Naive B cell (primary cell): ENCODE measurements around the gene PDIA2. TPM values are rescaled to one million over a fixed set of nuclear protein-coding genes. Genes with fewer than 3 reads are reported as not detected.
"Not testable (repeated sequence)": the region's sequence is repeated elsewhere in the genome, so short reads cannot be mapped to it uniquely, and the experiment has no call there.

Source experiments
- ATAC-seq, 2 donors: fragments of 150-1000 bp; cut with Tn5 transposase; 2 replicates each; pipeline ENCODE4 v1.10.0; 2021; ENCODE audit warnings: low read depth in 2 of 2, mild to moderate bottlenecking in 2 of 2, moderate library complexity in 2 of 2
- DNase-seq: peaks from one replicate; pipeline ENCODE4 v3.0.0; 2022
- H3K27ac Mint-ChIP-seq, 6 donors: one replicate each; pipeline ENCODE4 v1.8.0; 2020 to 2022; ENCODE audit warnings: mild to moderate bottlenecking in 6 of 6, mixed read lengths in 6 of 6, moderate library complexity in 5 of 6, inconsistent platforms in 2 of 6
- H3K27me3 Mint-ChIP-seq, 3 donors: one replicate each; pipeline ENCODE4 v1.8.0; 2021 to 2022; ENCODE audit warnings: mixed read lengths in 3 of 3, mild to moderate bottlenecking in 1 of 3
- H3K36me3 Mint-ChIP-seq, 2 donors: one replicate each; pipeline ENCODE4 v1.8.0; 2020 to 2022; ENCODE audit warnings: mixed read lengths in 2 of 2, inconsistent platforms in 1 of 2, mild to moderate bottlenecking in 1 of 2
- H3K4me1 Mint-ChIP-seq, 3 donors: one replicate each; pipeline ENCODE4 v1.8.0; 2020 to 2022; ENCODE audit warnings: mixed read lengths in 3 of 3, inconsistent platforms in 1 of 3, mild to moderate bottlenecking in 1 of 3, moderate library complexity in 1 of 3
- H3K4me3 Mint-ChIP-seq, 8 donors: one replicate each; pipeline ENCODE4 v1.8.0; 2020 to 2022; ENCODE audit warnings: mild to moderate bottlenecking in 8 of 8, mixed read lengths in 8 of 8, moderate library complexity in 8 of 8, inconsistent platforms in 2 of 8
- H3K9me3 Mint-ChIP-seq, 7 donors: one replicate each; pipeline ENCODE4 v1.8.0; 2020 to 2022; ENCODE audit warnings: mixed read lengths in 7 of 7, mild to moderate bottlenecking in 5 of 7, inconsistent platforms in 2 of 7, moderate library complexity in 1 of 7
- polyA plus RNA-seq, 6 donors: library from polyadenylated mRNA; unstranded; fragments of 300-500 nt; fragmentation: Illumina TruSeq; gene quantifications; one replicate each; pipeline ENCODE4 v1.2.3, GENCODE V29; 2021; ENCODE audit warnings: low read depth in 6 of 6

Gene PDIA2
- polyA plus RNA-seq, 6 donors from 2014 or later, result not detected

- no peaks in the 10 kb centered on the region for H3K36me3 Mint-ChIP-seq
- H3K9me3 Mint-ChIP-seq, result no peaks in the 10 kb centered on the region
- no peak for ATAC-seq
- DNase-seq, result no peak
- peak overlapping the region; percentile 24 to 96 (median 92) for H3K27ac Mint-ChIP-seq
- H3K27me3 Mint-ChIP-seq, result no peaks in the 10 kb centered on the region
- H3K4me3 Mint-ChIP-seq, result peak overlapping the region in 4 of 8 donors; percentile 59 to 83 (median 75)
- peaks cover 41 to 69% (median 50%) of the 10 kb centered on the region in 3 donors for H3K4me1 Mint-ChIP-seq
Observed at GRCh38 chr16:322476-323143, 39.6 kb downstream of the PDIA2 start.

DNA sequence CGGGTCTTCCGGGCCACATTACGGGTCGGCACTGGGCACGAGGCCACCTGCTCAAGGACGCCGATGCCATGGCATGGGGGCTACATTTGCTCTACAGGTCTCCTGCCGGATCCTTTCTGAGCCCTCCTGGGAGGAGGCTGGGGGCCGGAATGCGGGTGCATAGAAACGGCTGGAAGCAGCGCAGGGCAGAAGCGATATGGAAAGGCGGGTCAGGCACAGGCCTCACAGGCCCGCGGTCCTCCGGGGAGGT lies 41.2 kb downstream of the PDIA2 start:
- no peak for ATAC-seq
- no peak for DNase-seq
- H3K27me3 Mint-ChIP-seq, result no peaks in the 10 kb centered on the region

DNA sequence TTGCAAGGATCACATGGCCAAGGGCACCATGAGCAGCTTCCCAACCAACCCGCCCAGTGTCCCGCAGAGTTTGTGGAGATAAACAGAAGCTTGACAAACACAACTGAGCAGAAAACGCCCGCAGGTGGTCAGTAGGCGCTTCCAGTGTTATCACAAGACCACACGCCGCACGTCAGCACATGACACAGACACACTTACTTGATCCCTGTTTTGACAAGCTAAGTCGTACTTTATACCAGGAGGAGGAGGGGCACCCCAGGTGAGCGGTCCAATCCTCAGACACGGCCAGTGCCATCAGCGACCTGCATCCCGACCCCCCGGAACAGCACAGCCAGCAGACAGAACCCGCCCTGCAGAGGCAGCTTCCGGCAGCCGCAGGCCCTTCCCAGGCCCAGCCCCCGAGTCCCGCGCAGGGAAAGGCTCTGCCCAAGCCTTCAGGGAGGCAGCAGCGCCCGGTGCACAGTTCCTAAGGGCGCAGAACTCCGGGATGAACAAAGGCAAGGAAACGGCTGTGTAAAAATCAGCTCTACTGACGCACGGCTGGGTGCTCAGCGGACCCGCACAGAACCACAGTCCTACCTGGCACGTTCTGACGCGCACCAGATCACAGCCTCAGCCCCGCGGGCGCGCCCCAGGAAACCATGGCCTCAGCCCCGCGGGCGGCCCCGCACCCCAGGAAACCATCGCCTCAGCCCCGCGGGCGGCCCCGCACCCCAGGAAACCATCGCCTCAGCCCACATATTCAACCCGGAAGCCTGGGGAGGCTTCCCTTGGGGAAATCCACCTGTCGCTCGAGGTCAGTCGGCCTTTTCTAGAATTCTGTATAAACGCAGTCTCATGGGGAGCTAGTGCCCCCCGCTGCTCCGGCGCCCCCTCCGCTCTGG lies 41.7 kb downstream of the PDIA2 start:
- Mint-ChIP-seq H3K4me1 (peaks cover 33 to 55% (median 41%) of the 10 kb centered on the region in 3 donors), H3K4me3 (peak overlapping the region; percentile 79 to 92 (median 86)), H3K36me3 (no peaks in the 10 kb centered on the region), H3K9me3 (no peaks in the 10 kb centered on the region), H3K27me3 (no peaks in the 10 kb centered on the region), H3K27ac (peak overlapping the region; percentile 90 to 98 (median 94))
- peak; percentile 90 to 92 for ATAC-seq
- peak; percentile 87 for DNase-seq

More for the DNA sequence above, 41.2 kb downstream of the PDIA2 start:
- peaks cover 35 to 57% (median 45%) of the 10 kb centered on the region in 3 donors for H3K4me1 Mint-ChIP-seq
- no peaks in the 10 kb centered on the region for H3K36me3 Mint-ChIP-seq
- peak overlapping the region; percentile 79 to 92 (median 86) for H3K4me3 Mint-ChIP-seq
- H3K9me3 Mint-ChIP-seq, result no peaks in the 10 kb centered on the region
- peak overlapping the region; percentile 90 to 98 (median 94) for H3K27ac Mint-ChIP-seq

GRCh38 chr16:325375-326145 lies 42.6 kb downstream of the PDIA2 start:
- no peaks in the 10 kb centered on the region for H3K36me3 Mint-ChIP-seq
- DNase-seq (no peak), ATAC-seq (no peak)
- H3K4me1 Mint-ChIP-seq, result peaks cover 33 to 54% (median 41%) of the 10 kb centered on the region in 3 donors
- H3K27me3 Mint-ChIP-seq, result no peaks in the 10 kb centered on the region
- peak overlapping the region; percentile 79 to 92 (median 86) for H3K4me3 Mint-ChIP-seq
- H3K27ac Mint-ChIP-seq, result peak overlapping the region in 5 of 6 donors; percentile 90 to 98 (median 96)
- no peaks in the 10 kb centered on the region for H3K9me3 Mint-ChIP-seq

GRCh38 chr16:330741-331140 lies 47.8 kb downstream of the PDIA2 start:
- no peak overlapping the region for H3K4me3 Mint-ChIP-seq
- DNase-seq, result no peak
- peaks cover 28 to 45% (median 33%) of the 10 kb centered on the region in 3 donors for H3K4me1 Mint-ChIP-seq
- no peaks in the 10 kb centered on the region for H3K36me3 Mint-ChIP-seq
- H3K27me3 Mint-ChIP-seq, result no peaks in the 10 kb centered on the region
- peak overlapping the region in 2 of 6 donors; percentile 30 to 47 for H3K27ac Mint-ChIP-seq
- H3K9me3 Mint-ChIP-seq, result no peaks in the 10 kb centered on the region
- no peak for ATAC-seq

DNA sequence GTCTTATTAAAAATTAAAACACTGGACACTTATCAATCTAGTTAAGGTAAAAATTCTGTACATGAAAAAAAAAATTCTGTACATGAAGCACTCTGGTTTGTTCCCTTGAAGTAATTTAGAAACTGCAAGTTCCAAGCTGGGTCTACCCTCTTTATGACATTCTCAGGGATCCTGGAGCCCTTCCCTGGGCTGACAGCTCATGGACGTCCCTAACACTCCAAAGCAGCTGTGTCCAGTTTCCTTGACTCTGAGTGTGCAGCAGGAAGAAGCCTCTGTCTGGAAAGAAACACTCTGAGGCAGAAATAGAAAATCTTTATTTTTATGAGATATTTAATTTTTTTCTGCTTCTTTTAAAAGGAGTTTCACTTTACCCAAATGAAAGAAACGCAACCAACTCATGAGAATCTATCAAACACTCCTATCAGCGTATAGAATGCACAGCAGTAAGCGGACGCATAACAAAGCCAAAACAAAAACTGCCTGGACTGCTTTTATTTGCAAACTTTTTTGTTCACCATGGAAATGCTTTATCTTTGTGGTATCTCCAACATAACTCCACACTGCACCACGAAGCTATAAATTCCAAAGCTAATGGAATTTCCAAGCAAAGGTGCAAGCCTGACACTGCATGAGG lies 48.3 kb downstream of the PDIA2 start:
- H3K4me1 Mint-ChIP-seq, result peaks cover 31 to 48% (median 37%) of the 10 kb centered on the region in 3 donors
- not testable (repeated sequence) for DNase-seq, ATAC-seq, H3K36me3 Mint-ChIP-seq, H3K9me3 Mint-ChIP-seq, H3K27me3 Mint-ChIP-seq
- peak overlapping the region in 1 of 6 donors; percentile 30 for H3K27ac Mint-ChIP-seq
- H3K4me3 Mint-ChIP-seq, result peak overlapping the region in 1 of 8 donors; percentile 9

- DNase-seq (no peak), ATAC-seq (no peak)
- Mint-ChIP-seq H3K9me3 (no peaks in the 10 kb centered on the region), H3K4me3 (no peak overlapping the region), H3K27me3 (no peaks in the 10 kb centered on the region), H3K27ac (peak overlapping the region in 1 of 6 donors; percentile 70), H3K36me3 (no peaks in the 10 kb centered on the region), H3K4me1 (peaks cover 33 to 53% (median 48%) of the 10 kb centered on the region in 3 donors)
Observed at GRCh38 chr16:333406-334094, 50.6 kb downstream of the PDIA2 start.

DNA sequence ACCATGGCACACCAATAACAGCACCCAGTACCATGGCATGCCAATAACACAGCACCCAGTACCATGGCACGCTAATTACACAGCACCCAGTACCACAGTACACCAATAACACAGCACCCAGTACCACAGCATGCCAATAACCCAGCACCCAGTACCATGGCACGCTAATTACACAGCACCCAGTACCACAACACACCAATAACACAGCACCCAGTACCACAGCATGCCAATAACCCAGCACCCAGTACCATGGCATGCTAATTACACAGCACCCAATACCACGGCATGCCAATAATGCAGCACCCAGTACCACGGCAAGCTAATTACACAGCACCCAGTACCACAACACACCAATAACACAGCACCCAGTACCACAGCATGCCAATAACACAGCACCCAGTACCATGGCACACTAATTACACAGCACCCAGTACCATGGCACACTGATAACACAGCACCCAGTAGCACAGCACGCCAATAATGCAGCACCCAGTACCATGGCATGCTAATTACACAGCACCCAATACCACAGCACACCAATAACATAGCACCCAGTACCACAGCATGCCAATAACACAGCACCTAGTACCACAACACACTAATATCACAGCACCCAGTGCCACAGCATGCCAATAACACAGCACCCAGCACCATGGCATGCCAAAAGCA lies 51.3 kb downstream of the PDIA2 start:
- H3K27ac Mint-ChIP-seq, result not testable (repeated sequence)

GRCh38 chr16:334861-335632 lies 52.1 kb downstream of the PDIA2 start:
- not testable (repeated sequence) for DNase-seq, H3K9me3 Mint-ChIP-seq, H3K36me3 Mint-ChIP-seq, H3K27me3 Mint-ChIP-seq, ATAC-seq, H3K4me3 Mint-ChIP-seq
- Mint-ChIP-seq H3K4me1 (peaks cover 39 to 65% (median 57%) of the 10 kb centered on the region in 3 donors), H3K27ac (peak overlapping the region in 1 of 6 donors; percentile 60)

More for the DNA sequence above, 51.3 kb downstream of the PDIA2 start:
- peaks cover 33 to 59% (median 52%) of the 10 kb centered on the region in 3 donors for H3K4me1 Mint-ChIP-seq
- not testable (repeated sequence) for H3K9me3 Mint-ChIP-seq, DNase-seq, H3K4me3 Mint-ChIP-seq, H3K36me3 Mint-ChIP-seq, ATAC-seq, H3K27me3 Mint-ChIP-seq

DNA sequence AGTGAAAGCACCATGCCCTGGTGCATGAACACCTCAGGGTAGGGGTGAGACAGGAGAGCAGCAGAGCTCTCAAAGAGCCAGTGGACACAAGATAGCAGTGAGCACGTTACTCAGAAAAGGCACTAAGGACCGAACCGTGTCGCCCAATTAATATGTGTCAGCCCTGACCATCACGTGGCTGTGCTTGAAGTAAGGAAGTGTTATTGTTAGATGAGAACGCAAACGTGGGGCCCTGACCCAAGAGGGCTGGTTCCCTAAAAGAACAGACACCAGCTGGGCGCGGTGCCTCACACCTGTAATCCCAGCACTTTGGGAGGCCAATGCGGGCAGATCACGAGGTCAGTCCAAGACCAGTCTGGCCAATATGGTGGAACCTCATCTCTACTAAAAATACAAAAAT lies 53.3 kb downstream of the PDIA2 start:
- Mint-ChIP-seq H3K36me3 (no peaks in the 10 kb centered on the region), H3K4me1 (peaks cover 33 to 59% (median 57%) of the 10 kb centered on the region in 3 donors), H3K9me3 (no peaks in the 10 kb centered on the region), H3K4me3 (peak overlapping the region in 3 of 8 donors; percentile 35 to 52 (median 37)), H3K27ac (peak overlapping the region in 2 of 6 donors; percentile 20 to 53), H3K27me3 (no peaks in the 10 kb centered on the region)
- DNase-seq, result no peak
- no peak for ATAC-seq
